NOMO-1 treated with DMSO at 0.1 percent for 48 hours (cell line): Measurements from ENCODE around the gene NEDD9.

Experiments
- DNase-seq: peaks from one replicate; lab custom pipeline; 2025; ENCODE audit not compliant: unreplicated experiment; lab: John Stamatoyannopoulos, UW

The NEDD9 gene

DNA sequence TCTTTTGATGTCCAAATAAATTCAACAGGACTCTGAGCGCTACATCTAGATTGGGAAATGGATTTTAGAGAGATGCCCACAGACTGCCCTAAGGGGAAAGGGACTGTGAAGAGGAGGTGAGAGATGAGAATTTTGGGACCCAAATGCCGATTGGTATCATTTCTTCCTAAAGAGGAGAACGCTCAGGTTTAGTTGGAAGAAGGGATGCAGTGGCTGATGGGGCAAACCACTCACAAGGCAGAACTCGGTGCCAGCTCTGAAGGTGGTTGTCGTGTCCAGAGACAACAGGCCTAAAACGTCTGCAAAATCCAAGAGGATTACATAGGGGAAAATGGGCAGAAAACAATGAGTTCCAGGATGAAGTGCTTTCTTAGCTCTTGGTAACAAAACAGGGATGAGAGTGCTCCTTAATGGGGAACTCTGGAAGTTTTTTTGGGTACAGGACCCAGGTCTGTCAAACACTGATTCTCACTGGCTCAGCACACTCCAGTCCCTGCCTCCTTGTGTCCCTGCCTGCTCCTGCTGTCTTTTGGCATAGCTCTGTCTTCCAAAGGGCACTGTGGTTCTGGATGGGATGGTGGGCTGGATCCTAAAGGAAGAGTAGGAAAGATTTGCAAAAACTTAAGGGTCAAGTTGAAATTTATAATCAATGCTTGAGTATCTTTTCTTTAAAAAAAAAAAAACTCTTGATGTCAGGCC is 29.0 kb downstream of the NEDD9 start:
- no peak for DNase-seq

GRCh38 chr6:11202513-11203305 is 29.8 kb downstream of the NEDD9 start:
- DNase-seq: no peak

DNA sequence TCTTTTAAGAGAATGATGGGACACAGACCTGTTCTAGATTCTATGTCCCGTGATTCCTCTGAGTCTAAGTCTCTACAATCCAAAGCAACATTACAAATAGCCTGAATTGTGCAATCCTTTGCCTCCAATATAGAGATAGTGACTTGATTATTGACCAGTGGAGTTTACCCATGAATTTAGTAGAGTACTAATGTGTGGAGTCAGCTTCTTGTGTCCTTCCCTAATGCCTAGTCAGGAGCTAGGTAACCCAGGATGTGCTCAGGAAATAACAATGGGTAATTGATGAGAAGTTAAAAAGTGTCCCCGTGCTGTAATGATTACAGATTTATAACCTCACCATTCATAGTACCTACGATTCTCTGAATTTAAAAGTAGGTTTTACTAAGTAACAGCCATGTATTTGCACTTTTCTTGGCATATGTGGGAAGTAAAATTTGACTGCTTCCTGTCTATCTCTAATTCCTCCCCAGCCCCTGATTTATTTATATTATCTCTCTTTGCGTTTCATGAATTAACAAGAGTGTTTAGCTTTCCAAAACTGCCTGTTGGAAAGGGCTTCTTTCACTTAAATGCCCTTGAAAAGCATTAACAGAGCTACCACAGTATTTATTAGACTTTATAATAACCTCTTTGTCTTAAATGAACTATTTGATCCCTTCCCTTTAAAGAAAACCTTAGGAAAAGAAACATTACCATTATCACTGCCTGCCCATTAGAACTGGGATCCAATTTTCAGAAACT is 30.5 kb downstream of the NEDD9 start:
- DNase-seq: no peak

GRCh38 chr6:11201015-11201414 is 31.5 kb downstream of the NEDD9 start:
- DNase-seq: no peak

DNA sequence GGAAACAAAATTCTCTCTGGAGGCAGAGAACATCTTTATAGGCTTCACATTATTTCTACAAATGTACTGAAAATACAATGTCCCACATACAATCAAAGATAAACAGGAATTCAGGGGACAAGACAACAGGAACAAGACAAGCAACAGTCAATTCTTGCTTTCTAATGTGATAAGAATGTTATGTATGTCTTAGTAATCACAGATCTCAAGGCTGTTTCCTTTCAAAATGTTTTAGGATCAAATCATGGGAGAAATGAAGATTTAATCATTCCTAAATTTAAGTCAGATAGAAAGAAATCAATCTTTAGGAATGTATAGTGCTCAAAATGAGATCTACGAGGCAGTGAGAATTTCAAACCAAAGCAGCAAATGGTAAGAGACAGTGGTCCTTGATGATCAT is 32.1 kb downstream of the NEDD9 start:
- no peak for DNase-seq

- no peak for DNase-seq
Measured at GRCh38 chr6:11198663-11199603, 33.5 kb downstream of the NEDD9 start.

DNA sequence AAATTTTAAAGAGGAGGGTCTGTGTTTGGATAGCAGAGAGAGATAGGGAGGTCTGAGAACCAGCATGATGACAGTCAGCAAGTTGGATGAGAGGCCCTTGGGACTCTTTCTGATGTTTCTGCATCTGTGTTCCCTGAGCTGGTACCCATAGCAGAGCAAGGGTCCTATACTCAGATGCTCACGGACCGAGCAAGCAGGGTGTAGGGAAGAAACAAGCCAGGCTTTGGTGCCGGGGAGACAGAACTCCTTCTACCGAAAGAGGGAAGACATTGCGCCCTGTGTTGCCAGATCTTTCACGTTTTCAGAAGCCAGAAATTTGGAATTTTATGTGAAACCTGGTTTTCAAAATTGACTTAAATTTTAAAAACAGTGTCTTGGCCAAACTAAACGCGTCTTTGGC is 34.6 kb downstream of the NEDD9 start:
- no peak for DNase-seq

- DNase-seq: no peak
Measured at GRCh38 chr6:11197175-11197536, 35.3 kb downstream of the NEDD9 start.

- no peak for DNase-seq
Measured at GRCh38 chr6:11196511-11197174, 35.8 kb downstream of the NEDD9 start.

GRCh38 chr6:11194356-11195218 is 37.9 kb downstream of the NEDD9 start:
- DNase-seq: no peak

GRCh38 chr6:11193434-11193833 is 39.0 kb downstream of the NEDD9 start:
- DNase-seq: no peak

- no peak for DNase-seq
Measured at GRCh38 chr6:11192167-11192566, 40.3 kb downstream of the NEDD9 start.

- DNase-seq: no peak
Measured at GRCh38 chr6:11190625-11191245, 41.7 kb downstream of the NEDD9 start.

- DNase-seq: no peak
Measured at GRCh38 chr6:11189865-11190624, 42.4 kb downstream of the NEDD9 start.

DNA sequence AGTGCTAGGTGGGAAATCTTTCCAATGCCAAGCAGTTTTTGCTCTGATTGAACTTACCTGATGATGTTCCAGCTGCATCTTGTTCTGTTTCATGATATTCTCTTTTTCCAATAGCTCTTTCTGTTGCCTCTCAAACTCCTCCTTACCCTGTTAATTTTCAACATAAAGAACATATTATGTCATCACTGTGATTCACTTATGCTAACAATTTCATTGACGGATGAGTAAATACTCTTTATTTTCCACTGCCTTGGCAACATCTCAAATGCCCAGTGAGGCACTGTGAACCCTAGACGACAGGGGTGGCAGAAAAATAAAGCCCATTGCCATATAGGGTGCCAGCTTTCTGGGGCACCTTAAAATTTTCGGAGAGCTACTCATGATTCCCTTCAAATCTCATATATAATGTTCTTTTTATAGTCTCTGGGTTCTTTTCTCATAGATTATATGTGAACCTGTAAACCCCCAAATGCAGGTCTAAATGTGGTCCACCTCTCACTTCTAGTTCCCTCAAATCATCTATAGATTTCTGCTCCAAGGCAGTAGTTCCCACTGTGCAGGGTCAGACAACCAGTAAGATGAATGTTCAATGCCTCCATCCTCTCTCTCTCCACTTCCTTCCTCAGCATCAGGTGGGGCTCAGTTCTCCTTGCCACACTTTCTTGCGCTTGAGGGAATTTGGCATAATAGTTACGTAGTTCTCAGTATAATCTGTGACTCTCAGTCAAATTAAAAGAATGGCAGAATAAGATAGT is 44.1 kb downstream of the NEDD9 start:
- no peak for DNase-seq

DNA sequence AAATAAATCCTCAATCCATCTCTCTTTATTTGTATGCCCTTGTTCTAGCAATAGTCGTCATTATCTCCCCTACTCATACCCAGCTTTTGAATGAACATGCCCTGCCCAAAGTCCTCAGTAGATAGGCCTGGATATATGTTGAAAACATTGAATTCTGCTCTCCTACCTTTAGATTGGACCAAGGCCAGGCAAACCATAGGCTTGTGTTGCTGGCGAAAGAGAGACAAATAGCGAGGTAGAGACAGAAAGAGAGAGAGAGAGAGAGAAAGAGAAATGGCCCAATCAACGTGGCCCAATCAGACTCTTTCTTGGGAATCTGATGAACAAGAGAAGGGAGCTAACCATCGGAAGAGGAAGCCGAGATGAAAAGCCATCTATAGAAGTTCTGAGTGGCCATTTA is 45.2 kb downstream of the NEDD9 start:
- DNase-seq: no peak

GRCh38 chr6:11185204-11185842 is 47.1 kb downstream of the NEDD9 start:
- DNase-seq: no peak
